Stimulated activated CD4-positive, alpha-beta T cell treated with anti-CD3 and anti-CD28 coated beads, Interleukin-12 subunit alpha, Interleukin-12 subunit beta, amount 100 ng/mL, for 4 hours (primary cell): ENCODE data around the gene KHDC3L.
"Not testable (repeated sequence)": the region's sequence is repeated elsewhere in the genome, so short reads cannot be mapped to it uniquely, and the experiment has no call there.

ENCODE experiments used
- DNase-seq: peaks from one replicate; pipeline ENCODE4 v3.0.0-alpha.2; 2020

Gene KHDC3L

GRCh38 chr6:73371984-73372383, 9.5 kb downstream of the KHDC3L start:
- DNase-seq, result no peak

- DNase-seq, result no peak
Observed at GRCh38 chr6:73372516-73372915, 10.1 kb downstream of the KHDC3L start.

DNA sequence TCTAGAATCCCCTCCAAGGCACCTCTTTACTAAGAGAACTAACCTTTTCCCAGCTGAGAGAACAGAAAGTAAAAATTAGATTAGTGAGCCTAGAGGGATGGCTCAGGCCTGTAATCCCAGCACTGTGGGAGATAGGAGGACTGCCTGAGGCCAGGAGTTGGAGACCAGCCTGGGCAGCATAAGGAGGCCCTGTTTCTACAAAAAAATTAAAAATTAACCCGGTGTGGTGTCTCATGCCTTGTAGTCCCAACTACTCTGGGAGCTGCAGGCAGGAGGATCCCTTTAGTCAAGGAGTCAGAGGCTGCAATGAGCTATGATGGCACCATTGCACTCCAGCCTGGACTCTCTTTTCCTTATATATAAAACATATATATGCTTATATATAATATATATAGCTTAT, 12.8 kb downstream of the KHDC3L start:
- no peak for DNase-seq

DNA sequence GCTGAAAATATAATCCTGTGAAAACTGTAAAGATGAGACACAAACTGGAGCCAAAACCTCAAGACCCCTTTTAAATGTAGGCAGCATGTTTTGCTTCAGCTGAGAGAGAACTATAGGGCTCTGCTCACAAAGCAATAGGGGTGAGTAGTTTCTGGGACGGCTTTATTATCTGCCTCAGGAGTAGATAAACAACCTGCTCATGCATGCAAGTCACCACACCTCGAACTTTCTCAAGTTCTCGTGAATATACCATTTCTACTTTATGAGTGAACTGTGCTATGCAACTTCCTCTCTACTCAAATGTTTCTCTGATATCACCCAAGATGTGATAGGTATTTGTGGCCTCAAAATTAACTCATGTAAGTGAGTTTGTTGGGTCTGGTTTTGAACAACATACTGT, 14.8 kb downstream of the KHDC3L start:
- DNase-seq, result no peak

DNA sequence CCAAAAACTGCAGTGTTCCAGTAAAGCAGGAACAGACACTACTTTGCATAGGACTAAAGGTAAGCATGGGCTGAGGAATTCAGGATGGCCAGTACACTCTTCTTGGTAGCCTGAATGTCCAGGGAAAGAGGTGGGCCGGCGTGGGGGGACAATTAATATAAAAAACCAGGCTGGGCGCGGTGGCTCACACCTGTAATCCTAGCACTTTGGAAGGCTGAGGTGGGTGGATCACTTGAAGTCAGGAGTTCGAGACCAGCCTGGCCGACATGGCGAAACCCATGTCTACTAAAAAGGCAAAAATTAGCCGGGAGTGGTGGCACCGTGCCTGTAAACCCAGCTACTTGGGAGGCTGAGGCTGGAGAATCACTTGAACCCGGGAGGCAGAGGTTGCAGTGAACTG, 19.1 kb downstream of the KHDC3L start:
- DNase-seq, result not testable (repeated sequence)

- no peak for DNase-seq
Observed at GRCh38 chr6:73382462-73383113, 20.1 kb downstream of the KHDC3L start.

DNA sequence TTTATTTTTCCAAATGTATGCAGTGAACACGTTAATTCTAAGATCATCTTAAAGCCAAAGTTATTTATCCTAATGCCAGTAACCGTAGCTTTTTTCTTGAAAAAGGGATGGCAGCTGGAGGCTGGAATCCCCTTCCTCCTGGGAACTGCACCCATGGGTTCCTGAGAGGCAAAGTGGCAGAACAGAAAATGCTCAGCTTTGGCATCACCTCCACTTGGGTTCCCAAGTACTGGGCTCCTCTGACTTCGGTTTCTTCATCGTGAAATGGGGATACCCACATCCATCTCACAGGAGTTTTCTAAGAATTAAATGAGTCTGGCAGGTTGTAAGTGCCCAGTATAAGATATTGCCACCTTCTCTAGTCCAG, 26.0 kb downstream of the KHDC3L start:
- no peak for DNase-seq

DNA sequence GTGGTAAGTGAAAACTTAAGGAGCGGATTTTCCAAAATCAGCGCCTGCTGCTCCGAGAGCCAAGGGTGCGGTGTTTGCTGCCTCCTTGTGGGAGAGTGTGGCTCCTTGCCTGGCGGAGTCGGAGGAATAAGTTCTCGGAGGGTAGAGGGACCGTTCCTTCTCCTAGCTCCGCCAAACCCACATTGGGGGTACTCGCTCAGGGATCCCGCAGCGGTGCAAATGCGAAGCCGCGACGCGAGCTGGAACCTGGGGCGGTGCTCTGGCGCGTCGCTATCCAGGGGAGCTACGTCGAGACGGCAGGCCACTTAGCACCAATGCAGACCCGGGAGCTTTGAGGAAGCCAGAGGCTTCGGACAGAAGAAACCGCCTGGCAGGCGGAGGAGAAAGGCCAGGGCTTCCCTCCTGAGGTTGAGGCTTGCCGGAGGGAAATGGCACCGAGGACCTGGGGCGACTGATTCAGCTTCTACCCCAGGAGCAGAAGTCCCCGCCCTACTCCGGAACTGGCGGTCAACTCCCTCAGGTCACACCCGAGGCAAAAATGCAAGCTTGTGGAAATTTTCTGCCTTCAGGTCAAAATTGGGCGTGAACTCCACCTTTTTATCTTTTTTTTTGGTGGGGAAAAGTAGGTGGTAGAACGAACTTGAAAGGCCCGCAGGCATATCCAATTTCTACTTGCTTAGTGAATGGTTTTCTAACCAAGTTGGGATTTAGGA, 26.5 kb downstream of the KHDC3L start:
- DNase-seq, result peak; percentile 42

DNA sequence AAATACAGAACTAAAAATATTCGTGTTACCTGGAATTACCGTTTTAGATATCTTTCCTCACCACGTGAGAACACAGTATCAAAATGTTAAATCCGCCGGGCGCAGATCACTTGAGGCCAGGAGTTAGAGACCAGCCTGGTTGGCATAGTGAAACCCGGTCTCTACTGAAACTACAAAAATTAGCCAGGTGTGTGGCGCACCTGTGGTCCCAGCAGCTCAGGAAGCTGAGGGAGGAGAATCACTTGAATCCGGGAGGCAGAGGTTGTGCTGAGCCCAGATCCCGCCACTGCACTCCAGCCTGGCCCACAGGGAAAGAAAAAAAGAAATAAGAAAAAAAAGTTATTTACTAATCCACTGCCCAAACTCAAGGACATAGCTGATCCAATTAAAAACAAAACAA, 27.4 kb downstream of the KHDC3L start:
- DNase-seq, result no peak

DNA sequence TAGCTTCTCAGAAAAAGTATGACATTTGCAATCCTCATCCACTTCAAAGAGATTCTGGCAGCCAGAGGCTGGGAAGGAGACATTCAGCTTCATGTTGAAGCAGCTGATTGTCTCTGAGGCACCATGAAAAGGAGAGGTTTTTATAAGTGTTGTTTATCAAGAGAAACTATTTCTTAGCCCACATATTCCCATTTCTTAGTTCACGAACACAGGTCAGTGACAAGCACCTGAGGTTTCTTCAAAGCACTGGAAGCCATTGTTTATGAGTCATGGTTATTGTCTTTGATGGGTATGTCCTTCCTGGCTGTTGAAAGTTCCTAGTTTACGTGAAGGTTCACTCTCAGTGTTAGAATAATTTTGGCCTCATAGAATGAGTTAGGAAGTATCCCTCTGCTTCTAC, 29.2 kb downstream of the KHDC3L start:
- no peak for DNase-seq

DNA sequence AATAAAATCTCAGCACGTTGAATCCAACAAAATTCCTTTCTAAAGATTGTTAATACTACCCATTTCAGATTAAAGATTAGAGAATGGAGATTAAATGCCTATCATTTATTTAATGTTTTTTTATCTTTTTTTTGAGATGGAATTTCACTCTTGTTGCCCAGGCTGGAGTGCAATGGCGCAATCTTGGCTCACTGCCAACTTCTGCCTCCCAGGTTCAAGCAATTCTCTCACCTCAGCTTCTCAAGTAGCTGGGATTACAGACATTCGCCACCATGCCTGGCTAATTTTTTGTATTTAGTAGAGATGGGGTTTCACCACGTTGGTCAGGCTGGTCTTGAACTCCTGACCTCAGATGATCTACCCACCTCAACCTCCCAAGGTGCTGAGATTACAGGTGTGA, 29.7 kb downstream of the KHDC3L start:
- DNase-seq, result not testable (repeated sequence)

DNA sequence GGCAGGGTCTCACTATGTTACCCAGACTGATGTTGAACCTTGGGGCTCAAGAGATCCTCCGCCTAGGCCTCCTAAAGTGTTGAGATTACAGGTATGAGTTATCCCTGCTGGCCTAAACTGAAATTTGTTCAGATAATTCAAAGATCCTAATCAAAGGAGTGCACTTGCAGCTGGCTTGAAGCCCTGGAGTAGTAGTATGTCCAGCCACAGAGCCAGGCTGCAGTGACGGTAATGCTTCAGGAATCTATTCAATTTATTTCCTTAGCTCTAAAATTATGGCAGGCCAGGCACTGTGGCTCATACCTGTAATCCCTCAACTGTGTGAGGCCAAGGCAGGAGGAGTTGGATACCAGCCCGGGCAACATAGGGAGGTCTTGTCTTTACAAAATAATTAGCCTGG, 30.8 kb downstream of the KHDC3L start:
- DNase-seq, result no peak

DNA sequence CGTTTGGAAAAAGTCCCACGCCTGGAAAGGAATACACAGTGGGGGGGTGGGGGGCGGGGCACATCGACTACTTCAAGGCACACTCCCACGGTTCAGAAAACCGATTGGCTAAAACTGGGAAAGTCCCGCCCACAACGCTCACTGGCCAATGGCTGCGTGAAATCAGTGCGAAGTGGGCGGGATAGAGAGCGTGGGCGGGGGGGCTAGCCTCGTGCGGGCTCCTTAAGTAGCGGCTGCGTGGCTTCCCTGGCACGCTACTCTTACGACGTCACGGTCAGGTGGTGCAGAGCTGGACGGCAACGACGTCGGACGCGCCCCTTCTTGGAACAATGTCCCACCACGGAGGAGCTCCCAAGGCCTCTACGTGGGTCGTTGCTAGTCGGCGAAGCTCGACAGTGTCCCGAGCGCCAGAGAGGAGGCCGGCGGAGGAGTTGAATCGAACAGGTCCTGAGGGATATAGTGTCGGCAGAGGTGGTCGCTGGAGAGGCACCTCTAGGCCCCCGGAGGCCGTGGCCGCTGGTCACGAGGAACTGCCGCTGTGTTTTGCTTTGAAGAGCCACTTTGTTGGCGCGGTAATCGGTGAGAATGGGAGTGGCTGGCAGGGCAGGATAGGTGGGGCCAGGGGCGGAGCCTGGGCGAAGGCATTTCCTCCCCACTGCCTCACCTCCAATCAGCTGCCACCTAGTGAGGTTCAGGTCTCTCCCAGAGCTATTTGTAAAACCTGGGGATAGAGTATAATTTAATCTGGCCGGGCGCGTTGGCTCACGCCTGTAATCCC, 32.3 kb downstream of the KHDC3L start, which contains the start of gene DDX43:
TSS of gene DDX43 (plus strand) at position 252 of the 778 bp plus-strand sequence. CDS start at position 330, 78 bp downstream.
- DNase-seq, result peak; percentile 25

- DNase-seq, result no peak
Observed at GRCh38 chr6:73395875-73396274, 33.4 kb downstream of the KHDC3L start.

- no peak for DNase-seq
Observed at GRCh38 chr6:73400656-73401055, 38.2 kb downstream of the KHDC3L start.

- no peak for DNase-seq
Observed at GRCh38 chr6:73409395-73409794, 46.9 kb downstream of the KHDC3L start.

DNA sequence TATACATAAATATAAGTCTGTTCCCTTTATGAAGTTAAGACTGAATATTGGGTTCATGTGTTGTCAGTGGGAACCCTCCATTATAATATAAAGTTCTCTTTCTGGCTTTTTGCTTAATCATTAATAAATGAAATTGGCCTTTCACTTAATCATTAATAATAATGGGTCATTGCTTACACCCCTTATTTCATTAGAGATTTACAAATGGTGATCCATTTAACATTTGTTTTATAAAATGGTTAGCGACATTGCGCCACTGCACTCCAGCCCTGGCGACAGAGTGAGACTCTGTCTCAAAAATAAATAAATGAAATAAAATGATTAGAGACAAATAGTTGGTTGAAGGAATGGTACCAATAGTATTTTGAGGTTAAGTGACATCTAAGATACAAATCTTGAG, 50.6 kb downstream of the KHDC3L start:
- no peak for DNase-seq
